IMR-90 (cell line): ENCODE measurements around the gene IFI44L. TPM values are rescaled to one million over a fixed set of nuclear protein-coding genes. Genes with fewer than 3 reads are reported as not detected.

Experiments used
- ATAC-seq: fragments of 200-7000 bp; cut with Tn5 transposase; 2 replicates; pipeline ENCODE4 v1.9.1; 2020; ENCODE audit warnings: low read depth, mild to moderate bottlenecking, moderate library complexity
- BruUV-seq: library from RNA; stranded (reverse); fragments of 400-500 nt; replicated peaks from 2 replicates; lab custom pipeline; 2021; lab: Mats Ljungman, UMichigan
- CTCF ChIA-PET: fragments of 300-600 bp; formaldehyde crosslinking; extraction: SDS; loops from one replicate; lab custom pipeline; 2021; ENCODE audit warnings: antibody characterized with exemption; lab: Yijun Ruan, JAX
- POLR2A ChIA-PET: fragments of 300-600 bp; sonication (Branson Sonifier 250); formaldehyde crosslinking; loops from one replicate; lab custom pipeline; 2022; ENCODE audit warnings: antibody characterized with exemption; ENCODE audit not compliant: unreplicated experiment; lab: Charles Lee
- DNase-seq: peaks from one replicate; pipeline ENCODE4 v3.0.0; 2013
- H2AFZ ChIP-seq: replicated peaks from 2 replicates; pipeline ENCODE3; 2013; ENCODE audit warnings: low read length, mild to moderate bottlenecking; ENCODE audit not compliant: poor library complexity
- H2AK5ac ChIP-seq: 2 replicates; pipeline ENCODE4 v1.6.1; 2013; ENCODE audit warnings: low read depth, low read length, inconsistent platforms
- H2AK9ac ChIP-seq: replicated peaks from 2 replicates; pipeline ENCODE3; 2013; ENCODE audit warnings: mild to moderate bottlenecking, low read depth, low read length, moderate library complexity; ENCODE audit not compliant: poor library complexity
- H2BK120ac ChIP-seq: 2 replicates; pipeline ENCODE4 v1.6.1; 2013; ENCODE audit warnings: low read depth, low read length, inconsistent platforms
- H2BK15ac ChIP-seq: 3 replicates; pipeline ENCODE4 v1.6.1; 2013; ENCODE audit warnings: low read depth, low read length, inconsistent platforms
- H2BK20ac ChIP-seq: 2 replicates; pipeline ENCODE4 v1.6.1; 2013; ENCODE audit warnings: low read depth, mild to moderate bottlenecking, inconsistent platforms, low read length, moderate library complexity
- H2BK5ac ChIP-seq: 2 replicates; pipeline ENCODE4 v1.6.1; 2013; ENCODE audit warnings: mild to moderate bottlenecking, low read depth, low read length, inconsistent platforms; ENCODE audit not compliant: poor library complexity, severe bottlenecking
- H3K14ac ChIP-seq: replicated peaks from 2 replicates; pipeline ENCODE4 v1.6.1; 2013; ENCODE audit warnings: low read depth, low read length, inconsistent platforms
- H3K18ac ChIP-seq: 2 replicates; pipeline ENCODE4 v1.6.1; 2013; ENCODE audit warnings: low read depth, low read length, control low read depth
- H3K23ac ChIP-seq: 2 replicates; pipeline ENCODE4 v1.6.1; 2013; ENCODE audit warnings: low read depth, low read length, inconsistent platforms
- H3K27ac ChIP-seq: 2 replicates; pipeline ENCODE4 v1.5.1; 2013; ENCODE audit warnings: mild to moderate bottlenecking, control low read depth, low read length; ENCODE audit not compliant: insufficient read depth
- H3K27me3 ChIP-seq: 2 replicates; pipeline ENCODE4 v1.6.1; 2013; ENCODE audit warnings: low read length; ENCODE audit not compliant: control insufficient read depth, insufficient read depth
- H3K36me3 ChIP-seq: 2 replicates; pipeline ENCODE4 v1.6.1; 2013; ENCODE audit warnings: low read length, mixed read lengths; ENCODE audit not compliant: control insufficient read depth, insufficient read depth
- H3K4ac ChIP-seq: 2 replicates; pipeline ENCODE4 v1.6.1; 2013; ENCODE audit warnings: low read depth, low read length, inconsistent platforms
- H3K4me1 ChIP-seq: 2 replicates; pipeline ENCODE4 v1.6.1; 2013; ENCODE audit warnings: low read length, mixed read lengths; ENCODE audit not compliant: control insufficient read depth, insufficient read depth
- H3K4me2 ChIP-seq: 2 replicates; pipeline ENCODE4 v1.6.1; 2013; ENCODE audit warnings: low read depth, mild to moderate bottlenecking, control low read depth, low read length, moderate library complexity
- H3K4me3 ChIP-seq: 2 replicates; pipeline ENCODE4 v1.5.1; 2013; ENCODE audit warnings: low read depth, mild to moderate bottlenecking, control low read depth, low read length, moderate library complexity; ENCODE audit not compliant: insufficient read depth
- H3K56ac ChIP-seq: 2 replicates; pipeline ENCODE4 v1.6.1; 2013; ENCODE audit warnings: low read length, inconsistent platforms; ENCODE audit not compliant: insufficient read depth; ENCODE audit errors: extremely low read depth
- H3K79me1 ChIP-seq, 2 experiments: 2 replicates each; pipeline ENCODE4 v1.6.1; 2013; ENCODE audit warnings: low read length in 2 of 2, inconsistent platforms in 1 of 2, low read depth in 1 of 2
- H3K9ac ChIP-seq: 2 replicates; pipeline ENCODE4 v1.6.1; 2013; ENCODE audit warnings: low read depth, low read length, control low read depth
- H3K9me1 ChIP-seq: 2 replicates; pipeline ENCODE4 v1.6.1; 2013; ENCODE audit warnings: low read length, inconsistent platforms; ENCODE audit not compliant: insufficient read depth
- H3K9me3 ChIP-seq: 2 replicates; pipeline ENCODE4 v1.6.1; 2013; ENCODE audit warnings: low read length; ENCODE audit not compliant: control insufficient read depth, insufficient read depth
- H4K20me1 ChIP-seq: 2 replicates; pipeline ENCODE4 v1.6.1; 2013; ENCODE audit warnings: low read length, inconsistent platforms; ENCODE audit not compliant: insufficient read depth
- H4K5ac ChIP-seq: 2 replicates; pipeline ENCODE4 v1.6.1; 2013; ENCODE audit warnings: mild to moderate bottlenecking, low read depth, low read length, control low read depth
- H4K8ac ChIP-seq, 2 experiments: 2 replicates each; pipeline ENCODE4 v1.6.1; 2013; ENCODE audit warnings: low read depth in 2 of 2, low read length in 2 of 2, control low read depth in 1 of 2, inconsistent platforms in 1 of 2
- H4K91ac ChIP-seq: 2 replicates; pipeline ENCODE4 v1.6.1; 2013; ENCODE audit warnings: low read depth, low read length, inconsistent platforms; ENCODE audit not compliant: insufficient read depth
- BHLHE40 ChIP-seq: fragments of 150-350 bp; IDR thresholded peaks from 2 replicates; pipeline ENCODE4 v1.6.1; 2016; ENCODE audit warnings: mild to moderate bottlenecking, low read depth, low read length
- CEBPB ChIP-seq: IDR thresholded peaks from 2 replicates; pipeline ENCODE4 v1.6.1; 2012; ENCODE audit warnings: low read depth, low read length, improper control_type of control experiment
- CHD1 ChIP-seq: IDR thresholded peaks from 2 replicates; pipeline ENCODE4 v1.6.1; 2012; ENCODE audit warnings: low read depth, low read length, improper control_type of control experiment
- FOS ChIP-seq: fragments of 150-350 bp; IDR thresholded peaks from 2 replicates; pipeline ENCODE4 v1.6.1; 2016; ENCODE audit warnings: low read depth, low read length
- MAFK ChIP-seq: IDR thresholded peaks from 2 replicates; pipeline ENCODE4 v1.6.1; 2012; ENCODE audit warnings: low read depth, low read length, improper control_type of control experiment
- MAZ ChIP-seq: IDR thresholded peaks from 2 replicates; pipeline ENCODE4 v1.6.1; 2012; ENCODE audit warnings: low read depth, mild to moderate bottlenecking, low read length, improper control_type of control experiment, moderate library complexity, borderline replicate concordance
- MXI1 ChIP-seq: IDR thresholded peaks from 2 replicates; pipeline ENCODE4 v1.6.1; 2012; ENCODE audit warnings: low read depth, mild to moderate bottlenecking, low read length, moderate library complexity, borderline replicate concordance
- NFE2L2 ChIP-seq: fragments of 150-350 bp; IDR thresholded peaks from 2 replicates; pipeline ENCODE4 v1.6.1; 2016; ENCODE audit warnings: low read depth, mild to moderate bottlenecking, low read length
- POLR2A ChIP-seq: IDR thresholded peaks from 2 replicates; pipeline ENCODE4 v1.6.1; 2012; ENCODE audit warnings: mild to moderate bottlenecking, low read depth, low read length
- RCOR1 ChIP-seq: IDR thresholded peaks from 2 replicates; pipeline ENCODE4 v1.6.1; 2012; ENCODE audit warnings: mild to moderate bottlenecking, low read length, improper control_type of control experiment; ENCODE audit not compliant: insufficient replicate concordance
- RFX5 ChIP-seq: IDR thresholded peaks from 2 replicates; pipeline ENCODE4 v1.8.0; 2012; ENCODE audit warnings: low read depth, mild to moderate bottlenecking, low read length, moderate library complexity
- SMC3 ChIP-seq: fragments of 150-350 bp; IDR thresholded peaks from 2 replicates; pipeline ENCODE4 v1.6.1; 2016; ENCODE audit warnings: low read depth, mild to moderate bottlenecking, antibody characterized with exemption, low read length, moderate library complexity
- WGBS, 2 experiments: methylation state at CpG; one replicate each; pipeline versions ENCODE4 v1.1.5 to v1.1.7; 2013; ENCODE audit warnings: missing lambda C conversion rate in 2 of 2; ENCODE audit not compliant: insufficient read length in 1 of 2; ENCODE audit errors: extremely low coverage in 2 of 2; 5-methylcytosine and 5-hydroxymethylcytosine counted together
- dilution Hi-C: fragments of 300-500 bp; cut with HindIII; formaldehyde crosslinking; loops from one replicate; pipeline ENCODE4 v1.14.3; 2018; ENCODE audit warnings: low sequenced_read_pairs; ENCODE audit not compliant: unreplicated experiment
- in situ Hi-C: fragments of 300-500 bp; cut with MboI; formaldehyde crosslinking; loops from 3 replicates; pipeline ENCODE4 v1.14.3; 2019; ENCODE audit warnings: low sequenced_read_pairs, inconsistent platforms, mixed read lengths
- intact Hi-C: fragments of 100-400 bp; cut with micrococcal nuclease; formaldehyde crosslinking; loops from 2 replicates; pipeline ENCODE4 v1.10.0; 2022
- polyA plus RNA-seq, 3 experiments: library from polyadenylated mRNA; depleted of rRNA; stranded (reverse); fragments of >200 nt; gene quantifications; 2 replicates each; pipeline ENCODE4 v1.2.3, GENCODE V29; 2012; ENCODE audit warnings: low replicate concordance in 1 of 3
- total RNA-seq: library from RNA; depleted of rRNA; stranded (reverse); fragments of >200 nt; gene quantifications from 2 replicates; pipeline ENCODE4 v1.2.3, GENCODE V29; 2012
- TF ChIP-seq, protein P1 (sequence below): fragments of 150-350 bp; IDR thresholded peaks from 2 replicates; pipeline ENCODE4 v1.6.1; 2016; ENCODE audit warnings: low read depth, mild to moderate bottlenecking, low read length, moderate library complexity, borderline replicate concordance
- TF ChIP-seq, protein P2 (sequence below): conservative IDR thresholded peaks from 2 replicates; pipeline ENCODE4 v1.5.1; 2012; ENCODE audit warnings: mild to moderate bottlenecking, low read depth, low read length, improper control_type of control experiment

The IFI44L gene
- total and polyA plus RNA-seq, 2 of the 4 experiments (the other 2 are of a cell fraction) = 0.18 to 0.19 TPM

DNA sequence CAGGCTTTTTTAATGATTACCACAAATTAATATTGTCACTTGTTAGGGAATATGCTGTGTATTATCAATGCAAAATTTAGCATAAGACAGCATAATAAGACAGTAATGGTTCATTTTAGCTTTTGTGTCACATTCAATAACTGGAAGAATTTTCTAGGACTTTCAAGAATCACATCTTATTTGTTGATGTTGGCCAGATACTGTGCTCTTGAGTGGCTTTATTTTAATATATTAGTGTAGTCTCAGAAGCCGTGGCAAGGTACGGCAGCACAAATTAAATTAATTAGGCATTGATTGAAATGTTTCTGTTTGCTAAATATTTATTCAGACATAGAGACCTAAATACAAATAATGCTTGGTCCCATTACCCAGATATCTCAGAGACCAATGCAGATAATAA is 10.4 kb downstream of the IFI44L start:
- Histone ChIP-seq H2BK20ac (no peak overlapping the region), H3K4me2 (no peak overlapping the region), H2AFZ (no peak overlapping the region), H4K20me1 (no peaks in the 10 kb centered on the region), H3K27ac (no peak overlapping the region), H2BK120ac (no peak overlapping the region), H3K18ac (no peak overlapping the region), H3K4ac (no peak overlapping the region), H3K9me1 (no peaks in the 10 kb centered on the region), H3K4me1 (no peaks in the 10 kb centered on the region), H3K56ac (no peak overlapping the region), H2BK5ac (no peak overlapping the region), H3K23ac (no peak overlapping the region), H3K4me3 (no peak overlapping the region), H2BK15ac (no peak overlapping the region), H3K9ac (no peak overlapping the region), H2AK5ac (no peak overlapping the region), H4K91ac (no peak overlapping the region), H4K8ac (no peak overlapping the region), H3K27me3 (no peaks in the 10 kb centered on the region), H3K9me3 (no peaks in the 10 kb centered on the region), H3K36me3 (no peaks in the 10 kb centered on the region), H2AK9ac (no peak overlapping the region), H3K79me1 (no peaks in the 10 kb centered on the region), H4K5ac (no peak overlapping the region), H3K14ac (no peak overlapping the region)
- ATAC-seq = no peak
- no peak for DNase-seq
- TF ChIP-seq CHD1 (no peak), MAFK (no peak), MXI1 (no peak), RCOR1 (no peak), NFE2L2 (no peak), FOS (no peak), SMC3 (no peak), RFX5 (no peak), MAZ (no peak), CEBPB (no peak), POLR2A (no peak), BHLHE40 (no peak)
- TF ChIP-seq, protein P1, sequence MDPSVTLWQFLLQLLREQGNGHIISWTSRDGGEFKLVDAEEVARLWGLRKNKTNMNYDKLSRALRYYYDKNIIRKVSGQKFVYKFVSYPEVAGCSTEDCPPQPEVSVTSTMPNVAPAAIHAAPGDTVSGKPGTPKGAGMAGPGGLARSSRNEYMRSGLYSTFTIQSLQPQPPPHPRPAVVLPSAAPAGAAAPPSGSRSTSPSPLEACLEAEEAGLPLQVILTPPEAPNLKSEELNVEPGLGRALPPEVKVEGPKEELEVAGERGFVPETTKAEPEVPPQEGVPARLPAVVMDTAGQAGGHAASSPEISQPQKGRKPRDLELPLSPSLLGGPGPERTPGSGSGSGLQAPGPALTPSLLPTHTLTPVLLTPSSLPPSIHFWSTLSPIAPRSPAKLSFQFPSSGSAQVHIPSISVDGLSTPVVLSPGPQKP = no peak
- TF ChIP-seq, protein P2, sequence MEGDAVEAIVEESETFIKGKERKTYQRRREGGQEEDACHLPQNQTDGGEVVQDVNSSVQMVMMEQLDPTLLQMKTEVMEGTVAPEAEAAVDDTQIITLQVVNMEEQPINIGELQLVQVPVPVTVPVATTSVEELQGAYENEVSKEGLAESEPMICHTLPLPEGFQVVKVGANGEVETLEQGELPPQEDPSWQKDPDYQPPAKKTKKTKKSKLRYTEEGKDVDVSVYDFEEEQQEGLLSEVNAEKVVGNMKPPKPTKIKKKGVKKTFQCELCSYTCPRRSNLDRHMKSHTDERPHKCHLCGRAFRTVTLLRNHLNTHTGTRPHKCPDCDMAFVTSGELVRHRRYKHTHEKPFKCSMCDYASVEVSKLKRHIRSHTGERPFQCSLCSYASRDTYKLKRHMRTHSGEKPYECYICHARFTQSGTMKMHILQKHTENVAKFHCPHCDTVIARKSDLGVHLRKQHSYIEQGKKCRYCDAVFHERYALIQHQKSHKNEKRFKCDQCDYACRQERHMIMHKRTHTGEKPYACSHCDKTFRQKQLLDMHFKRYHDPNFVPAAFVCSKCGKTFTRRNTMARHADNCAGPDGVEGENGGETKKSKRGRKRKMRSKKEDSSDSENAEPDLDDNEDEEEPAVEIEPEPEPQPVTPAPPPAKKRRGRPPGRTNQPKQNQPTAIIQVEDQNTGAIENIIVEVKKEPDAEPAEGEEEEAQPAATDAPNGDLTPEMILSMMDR = no peak
- no CpG with 5 or more reads among the region's 2 CpGs for WGBS, 2 experiments
- in situ Hi-C loops = no loop called here
- BruUV-seq = no TSS peak
- CTCF ChIA-PET = no interaction called here
- dilution Hi-C loops = no loop called here
- POLR2A ChIA-PET = no interaction called here
- intact Hi-C loops = no loop called here
